Suppressor macrophage treated with lipopolysaccharide for 1 hour (primary cell): ENCODE data around the gene MMP24.
"Not testable (repeated sequence)": the region's sequence is repeated elsewhere in the genome, so short reads cannot be mapped to it uniquely, and the experiment has no call there.

Experiments
- DNase-seq, 3 donors: peaks; one replicate each; pipeline ENCODE4 v3.0.0-alpha.2; 2020 to 2022

MMP24 gene

GRCh38 chr20:35223941-35224340 is 2.5 kb upstream of the MMP24 start:
- no peak for DNase-seq

- no peak for DNase-seq
These were observed 2.0 kb upstream of the MMP24 start for GRCh38 chr20:35224536-35224935.

- no peak for DNase-seq
These were observed 968 bp upstream of the MMP24 start for GRCh38 chr20:35225319-35226125.

GRCh38 chr20:35226884-35227681 is 593 bp downstream of the MMP24 start:
- peak; percentile 51 to 74 (median 55) for DNase-seq

- no peak for DNase-seq
These were observed 6.1 kb downstream of the MMP24 start for GRCh38 chr20:35232575-35232974.

- no peak for DNase-seq
These were observed 9.4 kb downstream of the MMP24 start for GRCh38 chr20:35235881-35236280.

GRCh38 chr20:35237486-35237885 is 11.0 kb downstream of the MMP24 start:
- DNase-seq: no peak

- DNase-seq: peak in 1 of 3 donors; percentile 10
These were observed 11.7 kb downstream of the MMP24 start for GRCh38 chr20:35238170-35238569.

- DNase-seq: peak; percentile 22 to 38 (median 30)
These were observed 12.2 kb downstream of the MMP24 start for GRCh38 chr20:35238735-35239134.

GRCh38 chr20:35240083-35240810 is 13.8 kb downstream of the MMP24 start:
- no peak for DNase-seq

GRCh38 chr20:35240811-35241293 is 14.4 kb downstream of the MMP24 start:
- no peak for DNase-seq

- no peak for DNase-seq
These were observed 16.8 kb downstream of the MMP24 start for GRCh38 chr20:35243317-35243716.

- DNase-seq: no peak
These were observed 17.5 kb downstream of the MMP24 start for GRCh38 chr20:35243986-35244385.

- no peak for DNase-seq
These were observed 20.2 kb downstream of the MMP24 start for GRCh38 chr20:35246723-35247122.

GRCh38 chr20:35248641-35249475 is 22.4 kb downstream of the MMP24 start:
- no peak for DNase-seq

GRCh38 chr20:35251613-35251940 is 25.1 kb downstream of the MMP24 start:
- DNase-seq: no peak

- no peak for DNase-seq
These were observed 25.6 kb downstream of the MMP24 start for GRCh38 chr20:35252037-35252461.

- DNase-seq: not testable (repeated sequence)
These were observed 26.1 kb downstream of the MMP24 start for GRCh38 chr20:35252598-35252997.

- DNase-seq: no peak
These were observed 26.5 kb downstream of the MMP24 start for GRCh38 chr20:35253010-35253409.

GRCh38 chr20:35254448-35254999 is 28.0 kb downstream of the MMP24 start:
- DNase-seq: no peak

- no peak for DNase-seq
These were observed 30.9 kb downstream of the MMP24 start for GRCh38 chr20:35257175-35257909.
